ENCODE results near the gene TNS3.

The TNS3 gene

GRCh38 chr7:47516985-47517600 lies 64.8 kb downstream of the TNS3 start:
- H3K4me3 ChIP-seq (ENCODE audit: low read depth, low read length), result no peak overlapping the region
- no peak for DNase-seq (ENCODE audit: low read depth)
- TF ChIP-seq CTCF (IDR thresholded peaks at IDR 0.05; ENCODE audit: low read depth, low read length, missing control alignments), result no peak

DNA sequence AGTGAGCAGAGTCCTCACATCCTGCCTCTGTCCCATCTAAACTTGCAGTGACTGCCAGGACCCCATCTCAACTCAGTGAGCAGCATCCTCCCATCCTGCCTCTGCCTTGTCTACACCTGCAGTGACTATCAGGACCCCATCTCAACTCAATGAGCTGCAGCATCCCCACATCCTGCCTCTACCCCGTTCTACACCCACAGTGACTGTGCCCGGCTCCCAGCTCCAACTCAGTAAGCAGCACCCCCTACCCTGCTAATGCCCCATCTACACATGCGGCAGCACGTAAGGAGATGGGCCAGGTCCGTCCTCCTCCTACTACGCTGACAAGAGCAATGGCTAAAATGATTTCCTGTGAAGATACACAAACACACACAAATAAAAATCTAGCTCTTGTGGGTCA lies 65.5 kb downstream of the TNS3 start:
- no peak overlapping the region for H3K4me3 ChIP-seq (ENCODE audit: low read depth, low read length)
- no peak for DNase-seq (ENCODE audit: low read depth)
- TF ChIP-seq CTCF (IDR thresholded peaks at IDR 0.05; ENCODE audit: low read depth, low read length, missing control alignments), result no peak

DNA sequence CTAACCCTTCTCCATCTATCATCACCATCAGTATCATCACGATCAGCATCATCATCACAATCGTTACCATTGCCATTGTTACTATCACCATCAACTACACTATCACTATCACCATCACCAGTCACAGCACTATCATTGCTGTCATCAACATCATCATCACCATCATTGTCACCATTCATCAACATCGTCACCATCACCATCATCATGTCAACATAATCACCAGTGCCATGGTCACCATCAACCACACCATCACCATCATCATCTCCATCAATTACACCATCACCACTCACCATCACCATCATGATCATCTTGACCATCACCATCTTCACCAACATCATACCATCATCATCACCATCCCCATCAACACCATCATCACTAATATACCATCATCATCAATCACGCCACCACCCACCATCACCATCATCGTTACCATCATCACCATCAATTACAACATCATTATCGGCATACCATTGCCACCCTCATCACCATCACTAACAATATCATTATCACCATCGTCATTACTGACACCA lies 66.5 kb downstream of the TNS3 start:
- TF ChIP-seq CTCF (IDR thresholded peaks at IDR 0.05; ENCODE audit: low read depth, low read length, missing control alignments), result no peak
- DNase-seq (ENCODE audit: low read depth), result no peak
- no peak overlapping the region for H3K4me3 ChIP-seq (ENCODE audit: low read depth, low read length)

GRCh38 chr7:47514818-47515217 lies 67.1 kb downstream of the TNS3 start:
- no peak for DNase-seq (ENCODE audit: low read depth)
- H3K4me3 ChIP-seq (ENCODE audit: low read depth, low read length), result no peak overlapping the region
- TF ChIP-seq CTCF (IDR thresholded peaks at IDR 0.05; ENCODE audit: low read depth, low read length, missing control alignments), result no peak

DNA sequence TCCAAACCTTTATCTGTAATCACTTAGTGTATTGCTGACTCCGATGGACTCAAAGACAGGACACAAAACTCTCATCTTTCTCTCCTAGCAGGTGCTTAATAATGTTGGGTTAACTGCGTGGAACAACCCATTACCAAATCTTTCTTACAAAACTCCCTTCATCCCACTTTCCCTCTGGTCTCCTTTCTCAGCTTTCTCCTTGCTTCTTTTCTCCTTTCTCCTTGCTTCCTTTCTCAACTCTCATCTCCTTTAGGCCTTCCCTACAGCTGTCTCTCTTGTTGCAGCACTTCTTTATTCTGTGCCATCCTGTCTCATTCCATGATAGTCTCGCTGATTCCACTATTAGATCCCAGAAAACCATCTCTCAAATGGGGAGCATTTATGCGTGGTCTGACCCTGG lies 67.5 kb downstream of the TNS3 start:
- DNase-seq (ENCODE audit: low read depth), result no peak
- no peak for TF ChIP-seq CTCF (IDR thresholded peaks at IDR 0.05; ENCODE audit: low read depth, low read length, missing control alignments)
- no peak overlapping the region for H3K4me3 ChIP-seq (ENCODE audit: low read depth, low read length)

- TF ChIP-seq CTCF (IDR thresholded peaks at IDR 0.05; ENCODE audit: low read depth, low read length, missing control alignments), result no peak
- no peak overlapping the region for H3K4me3 ChIP-seq (ENCODE audit: low read depth, low read length)
- DNase-seq (ENCODE audit: low read depth), result no peak
These were observed 68.1 kb downstream of the TNS3 start for GRCh38 chr7:47513741-47514241.
